NCI-H2107 (cell line): ENCODE measurements around the gene SLCO2A1.

ENCODE experiments used
- DNase-seq: peaks from one replicate; lab custom pipeline; 2025; lab: John Stamatoyannopoulos, UW

SLCO2A1 gene

GRCh38 chr3:134034005-134034785 is 4.5 kb upstream of the SLCO2A1 start:
- no peak for DNase-seq

GRCh38 chr3:134033315-134033996 is 3.7 kb upstream of the SLCO2A1 start:
- DNase-seq, result no peak

GRCh38 chr3:134031348-134031915 is 1.7 kb upstream of the SLCO2A1 start:
- no peak for DNase-seq

GRCh38 chr3:134030379-134031347 is 938 bp upstream of the SLCO2A1 start:
- no peak for DNase-seq

GRCh38 chr3:134029256-134029733 is 430 bp downstream of the SLCO2A1 start:
- no peak for DNase-seq

- no peak for DNase-seq
These were observed 1.1 kb downstream of the SLCO2A1 start for GRCh38 chr3:134028486-134029255.

- DNase-seq, result no peak
These were observed 2.1 kb downstream of the SLCO2A1 start for GRCh38 chr3:134027631-134028030.

GRCh38 chr3:134020135-134020680 is 9.5 kb downstream of the SLCO2A1 start:
- DNase-seq, result no peak

- no peak for DNase-seq
These were observed 10.9 kb downstream of the SLCO2A1 start for GRCh38 chr3:134018850-134019249.

GRCh38 chr3:134018406-134018805 is 11.3 kb downstream of the SLCO2A1 start:
- DNase-seq, result no peak

- no peak for DNase-seq
These were observed 12.2 kb downstream of the SLCO2A1 start for GRCh38 chr3:134017490-134017889.

GRCh38 chr3:134014270-134014669 is 15.5 kb downstream of the SLCO2A1 start:
- no peak for DNase-seq

- DNase-seq, result no peak
These were observed 16.4 kb downstream of the SLCO2A1 start for GRCh38 chr3:134013280-134013679.

GRCh38 chr3:134009345-134010000 is 20.3 kb downstream of the SLCO2A1 start:
- no peak for DNase-seq

- no peak for DNase-seq
These were observed 21.0 kb downstream of the SLCO2A1 start for GRCh38 chr3:134008630-134009156.

GRCh38 chr3:134007819-134008218 is 21.9 kb downstream of the SLCO2A1 start:
- no peak for DNase-seq

GRCh38 chr3:134004841-134005240 is 24.9 kb downstream of the SLCO2A1 start:
- no peak for DNase-seq

GRCh38 chr3:134003066-134003465 is 26.7 kb downstream of the SLCO2A1 start:
- no peak for DNase-seq

GRCh38 chr3:134002306-134002705 is 27.4 kb downstream of the SLCO2A1 start:
- no peak for DNase-seq

- no peak for DNase-seq
These were observed 28.5 kb downstream of the SLCO2A1 start for GRCh38 chr3:134001251-134001650.
